Esophagus squamous epithelium (tissue), 5 donors: ENCODE results near the gene LRP1B. TPM values are rescaled to one million over a fixed set of nuclear protein-coding genes. Genes with fewer than 3 reads are reported as not detected.

Experiments used
- DNase-seq: peaks from one replicate; lab custom pipeline; 2025; lab: John Stamatoyannopoulos, UW
- H3K27ac ChIP-seq, 4 donors: fragments of 200-600 bp; sonication (generic); one replicate each; pipeline ENCODE4 v1.5.1; 2016 to 2019; ENCODE audit warnings: mild to moderate bottlenecking in 1 of 4
- H3K27me3 ChIP-seq, 4 donors: fragments of 200-600 bp; sonication (generic); 1 replicate in 3 of 4; 2 replicates in 1 of 4; pipeline versions ENCODE4 v1.5.1 to v1.6.0; 2017 to 2021; ENCODE audit warnings: antibody characterized with exemption in 1 of 4
- H3K36me3 ChIP-seq, 3 donors: fragments of 200-600 bp; sonication (generic); one replicate each; pipeline ENCODE4 v1.5.1; 2016 to 2019
- H3K4me1 ChIP-seq, 3 donors: fragments of 200-600 bp; sonication (generic); one replicate each; pipeline ENCODE4 v1.5.1; 2017 to 2019
- H3K4me3 ChIP-seq, 4 donors: fragments of 200-600 bp; sonication (generic); 1 replicate in 3 of 4; 2 replicates in 1 of 4; pipeline ENCODE4 v1.5.1; 2016 to 2019; ENCODE audit warnings: mild to moderate bottlenecking in 2 of 4, moderate library complexity in 1 of 4
- H3K9me3 ChIP-seq, 3 donors: fragments of 200-600 bp; sonication (generic); one replicate each; pipeline ENCODE4 v1.5.1; 2016 to 2019
- POLR2A ChIP-seq, 4 donors: fragments of 450-650 bp; IDR thresholded peaks; one replicate each; pipeline ENCODE4 v1.6.1; 2017; ENCODE audit warnings: antibody characterized with exemption in 4 of 4, mild to moderate bottlenecking in 4 of 4, moderate library complexity in 3 of 4
- WGBS, 2 donors: methylation state at CpG; one replicate each; pipeline ENCODE4 v1.1.5; 2018; 5-methylcytosine and 5-hydroxymethylcytosine counted together
- intact Hi-C: fragments of 100-400 bp; cut with DNase I; formaldehyde crosslinking; loops from one replicate; pipeline ENCODE4 v1.15.0; 2022
- total RNA-seq, 4 donors: library from RNA; depleted of rRNA; stranded (reverse); fragments of >200 nt; gene quantifications; one replicate each; pipeline ENCODE4 v1.1.0, GENCODE V29; 2016
- TF ChIP-seq, protein P1 (sequence below), 6 experiments: fragments of 450-650 bp in 4 of 6; fragments of 200-600 bp in 2 of 6; sonication (generic) in 2 of 6; IDR thresholded peaks; one replicate each; pipeline ENCODE4 v1.5.1; 2016 to 2019; ENCODE audit warnings: antibody characterized with exemption in 6 of 6, mild to moderate bottlenecking in 4 of 6, moderate library complexity in 4 of 6
- donor health status: DM: yes; HTN: yes; CAD: no.

The LRP1B gene
- total RNA-seq, 4 donors from 2014 or later = 0.04 to 1.1 (median 0.23) TPM

DNA sequence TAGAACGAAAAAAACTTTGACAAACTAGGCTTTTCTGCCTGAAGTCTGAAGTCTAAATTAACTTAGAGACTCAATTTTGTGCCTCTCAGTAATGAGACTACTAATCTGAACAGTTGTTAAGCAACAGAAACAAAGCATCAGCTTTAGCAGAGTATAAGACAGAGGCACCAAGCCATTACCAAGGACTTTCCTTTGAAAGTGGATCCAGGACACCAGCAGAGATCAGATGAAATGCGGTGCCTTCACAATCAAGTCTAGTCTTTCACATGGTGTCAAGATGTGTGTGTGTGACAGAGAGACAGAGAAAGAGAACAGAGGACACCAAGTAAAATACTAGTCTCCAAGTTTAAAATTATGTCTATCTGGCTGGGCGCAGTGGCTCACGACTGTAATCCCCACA lies 1502.9 kb downstream of the LRP1B start:
- no peak overlapping the region for H3K4me3 ChIP-seq
- H3K4me1 ChIP-seq = no peaks in the 10 kb centered on the region
- no peaks in the 10 kb centered on the region for H3K36me3 ChIP-seq
- WGBS, 2 donors = 79 to 89% methylated on average over 4 of the region's 4 CpGs
- no peak for DNase-seq
- H3K9me3 ChIP-seq = no peaks in the 10 kb centered on the region
- H3K27ac ChIP-seq = no peak overlapping the region
- no peak for TF ChIP-seq POLR2A (IDR thresholded peaks at IDR 0.05)
- TF ChIP-seq, protein P1, sequence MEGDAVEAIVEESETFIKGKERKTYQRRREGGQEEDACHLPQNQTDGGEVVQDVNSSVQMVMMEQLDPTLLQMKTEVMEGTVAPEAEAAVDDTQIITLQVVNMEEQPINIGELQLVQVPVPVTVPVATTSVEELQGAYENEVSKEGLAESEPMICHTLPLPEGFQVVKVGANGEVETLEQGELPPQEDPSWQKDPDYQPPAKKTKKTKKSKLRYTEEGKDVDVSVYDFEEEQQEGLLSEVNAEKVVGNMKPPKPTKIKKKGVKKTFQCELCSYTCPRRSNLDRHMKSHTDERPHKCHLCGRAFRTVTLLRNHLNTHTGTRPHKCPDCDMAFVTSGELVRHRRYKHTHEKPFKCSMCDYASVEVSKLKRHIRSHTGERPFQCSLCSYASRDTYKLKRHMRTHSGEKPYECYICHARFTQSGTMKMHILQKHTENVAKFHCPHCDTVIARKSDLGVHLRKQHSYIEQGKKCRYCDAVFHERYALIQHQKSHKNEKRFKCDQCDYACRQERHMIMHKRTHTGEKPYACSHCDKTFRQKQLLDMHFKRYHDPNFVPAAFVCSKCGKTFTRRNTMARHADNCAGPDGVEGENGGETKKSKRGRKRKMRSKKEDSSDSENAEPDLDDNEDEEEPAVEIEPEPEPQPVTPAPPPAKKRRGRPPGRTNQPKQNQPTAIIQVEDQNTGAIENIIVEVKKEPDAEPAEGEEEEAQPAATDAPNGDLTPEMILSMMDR (IDR thresholded peaks at IDR 0.05) = no peak
- intact Hi-C loops = no loop called here
- no peaks in the 10 kb centered on the region for H3K27me3 ChIP-seq

DNA sequence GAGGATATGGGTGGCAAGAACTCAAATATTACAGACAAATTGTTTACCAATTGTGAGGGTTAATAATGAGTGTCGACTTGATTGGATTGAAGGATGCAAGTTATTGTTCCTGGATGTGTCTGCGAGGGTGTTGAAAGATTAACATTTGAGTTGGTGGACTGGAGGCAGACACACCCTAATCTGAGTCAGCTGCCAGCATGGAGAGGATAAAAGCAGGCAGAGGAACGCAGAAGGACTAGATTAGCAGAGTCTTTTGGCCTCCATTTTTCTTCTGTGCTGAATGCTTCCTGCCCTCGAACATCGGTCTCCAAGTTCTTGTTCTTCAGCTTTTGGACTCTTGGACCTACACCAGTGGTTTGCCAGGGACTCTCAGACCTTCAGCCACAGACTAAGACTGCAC lies 1503.7 kb downstream of the LRP1B start:
- no peak overlapping the region for H3K4me3 ChIP-seq
- intact Hi-C loops = no loop called here
- no peaks in the 10 kb centered on the region for H3K9me3 ChIP-seq
- WGBS, 2 donors = 56 to 67% methylated on average over 5 of the region's 5 CpGs
- no peaks in the 10 kb centered on the region for H3K27me3 ChIP-seq
- TF ChIP-seq, protein P1 (IDR thresholded peaks at IDR 0.05) = no peak
- TF ChIP-seq POLR2A (IDR thresholded peaks at IDR 0.05) = no peak
- H3K36me3 ChIP-seq = no peaks in the 10 kb centered on the region
- H3K27ac ChIP-seq = no peak overlapping the region
- no peak for DNase-seq
- H3K4me1 ChIP-seq = no peaks in the 10 kb centered on the region

DNA sequence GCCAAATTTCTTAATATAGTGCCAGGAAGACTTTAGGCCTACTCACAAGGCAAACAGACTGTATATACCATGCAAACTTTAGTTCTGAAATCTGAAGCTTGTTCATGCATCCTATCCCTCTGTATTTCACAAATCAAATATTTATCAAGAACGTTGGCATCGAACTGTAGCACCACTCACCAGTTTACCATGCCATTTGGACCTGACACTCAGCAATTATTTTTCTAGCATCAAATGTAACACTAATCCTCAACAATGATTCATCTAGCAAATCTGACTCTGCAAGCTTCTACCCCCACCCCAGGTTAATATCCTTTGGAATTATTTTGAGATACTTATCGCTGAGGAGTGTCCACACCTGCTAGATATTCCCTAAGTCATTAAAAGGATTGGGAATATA lies 1506.6 kb downstream of the LRP1B start:
- H3K27me3 ChIP-seq = no peaks in the 10 kb centered on the region
- no peak for DNase-seq

DNA sequence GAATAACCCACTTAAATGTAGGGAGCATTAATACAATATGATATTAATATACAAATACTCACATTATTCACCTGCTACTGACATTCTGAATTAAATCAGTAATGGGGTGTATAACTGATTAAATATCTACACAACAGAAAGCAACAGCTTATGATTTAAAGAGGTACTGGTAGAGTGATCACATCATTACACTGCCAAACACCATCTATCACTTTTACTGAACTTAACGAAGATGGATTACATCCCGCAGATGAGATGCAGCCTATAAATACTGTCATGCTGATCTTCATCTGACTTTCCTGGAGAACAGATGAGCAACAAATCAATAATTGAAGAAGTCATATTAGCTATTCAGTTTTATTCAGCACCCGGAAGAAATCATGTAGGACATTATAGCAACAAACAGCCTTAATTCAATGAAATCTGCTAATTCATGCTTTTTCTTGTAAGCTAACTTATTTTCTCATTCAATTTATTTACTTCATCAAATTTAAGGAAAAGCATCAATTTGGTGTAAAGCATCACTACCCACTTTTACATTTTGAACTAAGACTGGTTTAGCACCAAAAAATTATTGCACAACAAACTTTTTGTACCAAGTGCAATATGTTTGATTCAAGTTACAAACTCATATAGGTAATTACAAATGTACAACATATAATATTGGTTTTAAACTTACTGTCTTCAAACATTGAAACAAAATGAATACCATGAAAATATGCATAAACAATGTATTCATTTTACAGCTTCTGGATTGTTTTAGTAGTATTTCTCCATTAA lies 1509.0 kb downstream of the LRP1B start:
- no peak for TF ChIP-seq POLR2A (IDR thresholded peaks at IDR 0.05)
- TF ChIP-seq, protein P1 (IDR thresholded peaks at IDR 0.05) = no peak

More for the DNA sequence above, 1506.6 kb downstream of the LRP1B start:
- Histone ChIP-seq H3K36me3 (no peaks in the 10 kb centered on the region), H3K9me3 (no peaks in the 10 kb centered on the region), H3K27ac (no peak overlapping the region), H3K4me1 (no peaks in the 10 kb centered on the region), H3K4me3 (no peak overlapping the region)
- TF ChIP-seq, protein P1 (IDR thresholded peaks at IDR 0.05) = no peak
- no peak for TF ChIP-seq POLR2A (IDR thresholded peaks at IDR 0.05)
- intact Hi-C loops = no loop called here
- 83 to 85% methylated on average over 3 of the region's 3 CpGs for WGBS, 2 donors

DNA sequence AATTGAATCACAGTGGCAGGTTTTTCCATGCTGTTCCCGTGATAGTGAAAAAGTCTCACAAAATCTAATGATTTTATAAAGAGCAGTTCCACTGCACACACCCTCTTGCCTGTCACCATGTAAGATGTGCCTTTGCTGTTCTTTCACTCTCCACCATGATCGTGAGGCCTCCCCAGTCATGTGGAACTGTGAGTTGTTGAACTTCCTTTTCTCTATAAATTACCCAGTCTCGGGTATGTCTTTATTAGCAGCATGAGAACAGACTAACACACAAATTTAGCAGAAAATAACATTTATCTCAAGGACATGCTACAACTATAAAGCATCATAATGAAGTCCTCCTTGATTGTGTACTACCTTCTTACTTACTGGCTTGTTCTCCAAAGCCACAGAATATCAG lies 1526.0 kb downstream of the LRP1B start:
- Histone ChIP-seq H3K4me1 (no peaks in the 10 kb centered on the region), H3K36me3 (no peaks in the 10 kb centered on the region), H3K27me3 (no peaks in the 10 kb centered on the region), H3K27ac (no peak overlapping the region), H3K9me3 (no peaks in the 10 kb centered on the region), H3K4me3 (no peak overlapping the region)
- no peak for DNase-seq
- 74 to 77% methylated on average over 3 of the region's 3 CpGs for WGBS, 2 donors
- intact Hi-C loops = no loop called here
- no peak for TF ChIP-seq POLR2A (IDR thresholded peaks at IDR 0.05)
- TF ChIP-seq, protein P1 (IDR thresholded peaks at IDR 0.05) = no peak

More for the DNA sequence above, 1509.0 kb downstream of the LRP1B start:
- H3K36me3 ChIP-seq = no peaks in the 10 kb centered on the region
- 89 to 94% methylated on average over 3 of the region's 3 CpGs for WGBS, 2 donors
- no peak for DNase-seq
- no peaks in the 10 kb centered on the region for H3K4me1 ChIP-seq
- no peak overlapping the region for H3K4me3 ChIP-seq
- H3K27ac ChIP-seq = no peak overlapping the region
- no peaks in the 10 kb centered on the region for H3K27me3 ChIP-seq
- no peaks in the 10 kb centered on the region for H3K9me3 ChIP-seq
- intact Hi-C loops = no loop called here
